ENCODE measurements around the gene INO80B. TPM values are rescaled to one million over a fixed set of nuclear protein-coding genes. Genes with fewer than 3 reads are reported as not detected.

INO80B gene
- total RNA-seq, 1 experiment from 2014 or later, result 24.0 TPM

- POLR2A ChIA-PET, result no interaction called here
- H3K79me2 ChIP-seq (ENCODE audit: insufficient read depth, low read length), result peaks cover 27% of the 10 kb centered on the region
Observed at GRCh38 chr2:74462054-74462785, 7.3 kb downstream of the INO80B start.

More at GRCh38 chr2:74462054-74462785, 7.3 kb downstream of the INO80B start:
- Histone ChIP-seq H3K4me1 (ENCODE audit: control insufficient read depth in 1 of 2, insufficient read depth in 2 of 2, low read length in 2 of 2) (peaks cover 0 to 26% of the 10 kb centered on the region in 2 experiments), H3K9me3 (ENCODE audit: control insufficient read depth in 1 of 2, insufficient read depth in 1 of 2, low read depth in 1 of 2, low read length in 2 of 2) (no peaks in the 10 kb centered on the region), H3K36me3 (ENCODE audit: control insufficient read depth in 1 of 2, insufficient read depth in 2 of 2, low read length in 2 of 2) (peaks cover 6 to 19% of the 10 kb centered on the region in 2 experiments; a peak in 2 of 4 replicates), H2AFZ (ENCODE audit: low read depth, low read length, poor library complexity, severe bottlenecking) (no peak overlapping the region), H3K9me2 (ENCODE audit: insufficient read depth) (no peaks in the 10 kb centered on the region), H4K20me1 (ENCODE audit: insufficient read depth) (no peaks in the 10 kb centered on the region), H3K27ac (ENCODE audit: low read depth, low read length) (no peak overlapping the region), H3K9ac (ENCODE audit: low read length) (no peak overlapping the region), H3K4me2 (ENCODE audit: low read length) (no peak overlapping the region), H3K4me3 (replicated peaks in 1 of 2; ENCODE audit: low read depth in 1 of 2, low read length in 2 of 2) (no peak overlapping the region), H3K27me3 (ENCODE audit: insufficient read depth, low read length) (no peaks in the 10 kb centered on the region)
- intact Hi-C loops (cut with micrococcal nuclease), result no loop called here
- TF ChIP-seq EZH2 (IDR thresholded peaks at IDR 0.05), result no peak
- no peak for TF ChIP-seq JUND (IDR thresholded peaks at IDR 0.05)
- no peak for TF ChIP-seq ELF1 (IDR thresholded peaks at IDR 0.05; ENCODE audit: borderline replicate concordance, low read depth)
- TF ChIP-seq ZNF274 (IDR thresholded peaks at IDR 0.05; ENCODE audit: low read depth, low read length), result no peak
- no peak for TF ChIP-seq SRF (IDR thresholded peaks at IDR 0.05; ENCODE audit: low read depth)
- TF ChIP-seq ATF3 (IDR thresholded peaks at IDR 0.05), result no peak
- no peak for TF ChIP-seq SP1 (IDR thresholded peaks at IDR 0.05; ENCODE audit: low read depth)
- no peak for TF ChIP-seq CEBPB (IDR thresholded peaks at IDR 0.05; ENCODE audit: low read depth)
- TF ChIP-seq POLR2AphosphoS5 (IDR thresholded peaks at IDR 0.05; ENCODE audit: low read depth, low read length), result no peak
- no peak for TF ChIP-seq EZH2phosphoT487 (IDR thresholded peaks at IDR 0.05; ENCODE audit: borderline replicate concordance)
- TF ChIP-seq ZFX (IDR thresholded peaks at IDR 0.05), result no peak
- no peak for TF ChIP-seq CTCF (IDR thresholded peaks at IDR 0.05 in 2 of 3, conservative IDR thresholded peaks at IDR 0.05 in 1 of 3; ENCODE audit: borderline replicate concordance in 1 of 3, insufficient read depth in 1 of 3, low read depth in 2 of 3, low read length in 2 of 3)
- no peak for TF ChIP-seq CBX3 (IDR thresholded peaks at IDR 0.05; ENCODE audit: low read depth)
- TF ChIP-seq FOSL1 (IDR thresholded peaks at IDR 0.05; ENCODE audit: low read depth), result no peak
- no peak for TF ChIP-seq RAD21 (IDR thresholded peaks at IDR 0.05; ENCODE audit: low read depth)
- TF ChIP-seq POLR2A (IDR thresholded peaks at IDR 0.05; ENCODE audit: borderline replicate concordance, extremely low read depth, insufficient read depth, insufficient read length), result no peak
- no peak for TF ChIP-seq TCF7L2 (IDR thresholded peaks at IDR 0.05; ENCODE audit: borderline replicate concordance, extremely low read depth, insufficient read depth, insufficient read length)
- CTCF ChIA-PET, result interaction anchor here (1.3 kb wide), 1 partner anchor 70 kb away, joined by 5 read pairs; no protein-coding TSS in a partner anchor
- RAD21 ChIA-PET (ENCODE audit: low non-redundant PET in 1 of 2, low total read pairs in 2 of 2, uncharacterized antibody in 2 of 2, unreplicated experiment in 2 of 2), result no interaction called here
- DNase-seq (ENCODE audit: low read depth, low spot score) (no peak), ATAC-seq (no peak)
- BruUV-seq (replicated peaks), result no TSS peak

Measured in HCT116 (cell line).